HK-2 (cell line): ENCODE measurements around the gene PRG2.
"Not testable (repeated sequence)": the region's sequence is repeated elsewhere in the genome, so short reads cannot be mapped to it uniquely, and the experiment has no call there.

ENCODE experiments used
- DNase-seq: peaks from one replicate; pipeline ENCODE4 v3.0.0-alpha.2; 2018; ENCODE audit not compliant: unreplicated experiment

The PRG2 gene

GRCh38 chr11:57347336-57347735 lies 43.1 kb downstream of the PRG2 start:
- DNase-seq, result no peak

GRCh38 chr11:57345555-57346211 lies 44.8 kb downstream of the PRG2 start:
- DNase-seq, result peak; percentile 61

- DNase-seq, result no peak
Measured at GRCh38 chr11:57344826-57345225, 45.6 kb downstream of the PRG2 start.

GRCh38 chr11:57343825-57344224 lies 46.6 kb downstream of the PRG2 start:
- no peak for DNase-seq

GRCh38 chr11:57342702-57343101 lies 47.7 kb downstream of the PRG2 start:
- no peak for DNase-seq

- no peak for DNase-seq
Measured at GRCh38 chr11:57341250-57341808, 49.1 kb downstream of the PRG2 start.

- DNase-seq, result no peak
Measured at GRCh38 chr11:57340039-57340615, 50.3 kb downstream of the PRG2 start.

- DNase-seq, result no peak
Measured at GRCh38 chr11:57339328-57339727, 51.1 kb downstream of the PRG2 start.

GRCh38 chr11:57338142-57338541 lies 52.3 kb downstream of the PRG2 start, which contains the start of gene P2RX3:
Gene P2RX3 (plus strand): TSS chr11:57338352. CDS start chr11:57338551, 199 bp downstream.
- no peak for DNase-seq

- DNase-seq, result not testable (repeated sequence)
Measured at GRCh38 chr11:57336856-57337255, 53.6 kb downstream of the PRG2 start.
